HS-5 (cell line): Measurements from ENCODE around the gene SPECC1.
"Not testable (repeated sequence)": the region's sequence is repeated elsewhere in the genome, so short reads cannot be mapped to it uniquely, and the experiment has no call there.

ENCODE experiments used
- DNase-seq: peaks from one replicate; pipeline ENCODE4 v3.0.0-alpha.2; 2012; ENCODE audit warnings: low read depth

Gene SPECC1

DNA sequence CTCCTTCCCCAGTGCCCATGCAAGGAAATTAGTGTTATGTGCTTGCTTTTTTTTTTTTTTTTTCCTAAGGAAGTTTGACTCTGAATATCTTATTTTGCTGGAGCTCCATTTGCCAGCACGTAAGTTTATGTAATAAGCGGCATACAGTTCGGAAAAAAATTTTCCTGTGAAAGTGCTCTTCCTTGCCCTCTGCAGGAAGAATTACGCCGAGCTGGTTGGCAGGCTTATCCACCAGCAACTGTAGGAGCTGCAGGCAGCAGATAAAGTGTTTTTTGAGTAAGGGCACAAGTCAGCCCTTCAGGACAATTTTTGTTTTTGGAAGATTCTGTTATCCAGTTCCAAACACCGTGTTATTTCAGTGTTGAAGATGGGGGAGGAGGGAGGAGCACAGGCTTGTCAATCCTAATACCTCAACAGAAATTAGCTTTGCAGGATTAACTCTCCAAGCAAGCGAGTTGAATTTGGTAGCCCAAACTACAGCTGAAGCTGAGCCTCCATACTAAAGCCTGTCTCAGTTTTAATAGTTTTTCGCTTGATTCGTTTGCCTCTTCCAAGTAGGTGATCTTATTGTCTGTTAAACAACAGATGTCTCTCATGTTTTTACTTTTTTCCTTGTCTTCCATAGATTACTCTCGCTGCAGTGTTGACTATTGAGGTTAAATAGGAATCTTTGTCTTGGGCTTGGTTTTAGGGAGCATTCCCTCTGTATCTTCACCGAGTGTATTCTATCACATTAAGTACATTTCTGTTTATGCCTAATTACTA is 1.1 kb downstream of the SPECC1 start:
- DNase-seq = peak; percentile 23

DNA sequence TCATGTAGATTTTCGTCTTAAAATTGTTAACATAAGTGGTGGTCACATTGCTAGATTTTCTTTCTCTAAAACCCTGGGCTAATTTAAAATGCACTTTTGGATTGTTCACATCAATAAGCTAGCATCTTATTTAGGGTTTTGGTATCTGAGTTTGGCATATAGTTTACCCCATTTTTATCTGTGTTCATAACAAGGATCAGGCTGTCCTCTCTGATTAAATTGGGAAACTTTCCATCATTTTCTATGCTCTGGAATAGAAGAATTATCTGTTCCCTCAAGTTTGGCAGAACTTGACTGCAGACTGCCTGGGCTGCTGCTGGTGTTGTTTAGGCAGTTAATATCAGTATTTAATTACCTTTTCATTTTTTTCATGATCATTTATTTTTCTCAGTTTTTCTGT is 1.8 kb downstream of the SPECC1 start:
- DNase-seq = no peak

DNA sequence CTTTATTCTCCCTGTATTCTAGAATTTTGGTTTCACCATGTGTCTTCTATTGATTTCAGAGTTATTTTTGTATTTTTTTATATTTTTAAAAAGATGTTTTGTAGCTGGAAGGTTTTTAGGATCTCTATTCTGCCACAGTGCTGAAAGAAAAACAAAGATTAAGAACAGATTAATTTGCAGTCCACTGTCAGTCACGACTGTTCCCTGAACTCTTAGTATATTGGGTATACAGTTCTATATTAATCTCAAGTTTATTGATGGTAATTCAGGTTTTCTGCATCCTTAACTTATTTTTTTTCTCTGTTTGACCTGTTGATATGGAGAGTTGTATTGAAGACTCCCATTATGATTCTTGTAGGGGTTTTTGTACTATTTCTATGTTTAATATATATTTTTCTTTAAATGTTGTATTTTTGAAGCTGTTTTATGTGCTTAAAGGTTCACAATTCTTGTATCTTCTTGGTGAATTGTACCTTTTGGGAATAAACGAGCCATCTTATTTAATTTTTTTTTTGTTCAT is 2.9 kb downstream of the SPECC1 start:
- DNase-seq = no peak

DNA sequence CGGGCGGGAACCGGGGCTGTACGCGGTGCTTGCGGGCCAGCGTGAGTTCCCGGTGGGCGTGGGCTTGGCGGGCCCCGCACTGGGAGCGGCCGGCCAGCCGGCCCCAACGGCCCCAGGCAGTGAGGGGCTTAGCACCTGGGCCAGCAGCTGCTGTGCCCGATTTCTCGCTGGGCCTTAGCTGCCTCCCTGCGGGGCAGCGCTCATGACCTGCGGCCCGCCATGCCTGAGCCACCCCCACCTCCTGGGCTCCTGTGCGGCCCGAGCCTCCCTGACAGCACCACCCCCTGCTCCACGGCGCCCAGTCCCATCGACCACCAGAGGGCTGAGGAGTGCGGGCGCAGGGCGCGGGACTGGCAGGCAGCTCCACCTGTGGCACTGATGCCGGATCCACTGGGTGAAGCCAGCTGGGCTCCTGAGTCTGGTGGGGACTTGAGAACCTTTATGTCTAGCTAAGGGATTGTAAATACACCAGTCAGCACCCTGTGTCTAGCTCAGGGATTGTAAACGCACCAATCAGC is 7.4 kb downstream of the SPECC1 start:
- DNase-seq = not testable (repeated sequence)

DNA sequence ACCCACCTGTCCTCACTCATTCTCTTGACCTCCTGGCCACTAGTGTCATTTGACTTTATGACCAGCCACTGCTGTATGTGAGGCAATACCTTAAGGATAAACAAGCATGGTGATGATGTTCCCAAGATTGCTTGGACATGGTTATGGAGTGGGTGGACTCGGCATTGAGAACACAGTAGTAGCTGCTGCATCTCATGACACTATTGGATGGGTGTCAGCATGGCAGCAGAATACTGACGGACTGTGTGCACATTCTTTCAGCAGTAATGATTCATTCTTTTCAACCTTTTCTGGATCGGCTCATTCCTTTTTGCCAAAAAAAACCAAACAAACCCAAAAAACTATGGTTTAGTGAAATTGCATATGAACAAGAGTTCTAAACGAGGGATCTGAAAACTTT is 13.5 kb downstream of the SPECC1 start:
- no peak for DNase-seq

DNA sequence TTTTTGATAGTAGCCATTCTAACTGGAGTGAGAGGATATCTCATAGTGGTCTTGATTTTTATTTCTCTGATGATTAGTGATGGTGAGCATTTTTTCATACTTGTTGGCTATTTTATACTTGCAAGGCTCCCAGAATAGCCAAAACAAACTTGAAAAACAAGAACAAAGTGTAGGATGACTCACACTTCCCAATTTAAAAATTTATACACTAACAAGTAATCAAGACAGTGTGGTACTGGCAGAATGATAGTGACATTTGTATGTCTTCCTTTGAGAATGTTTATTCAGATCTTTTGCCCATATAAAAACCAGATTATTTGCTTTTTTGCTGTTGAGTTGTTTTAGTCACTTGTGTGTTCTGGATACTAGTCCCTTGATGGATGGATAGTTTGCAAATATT is 17.8 kb downstream of the SPECC1 start:
- no peak for DNase-seq

DNA sequence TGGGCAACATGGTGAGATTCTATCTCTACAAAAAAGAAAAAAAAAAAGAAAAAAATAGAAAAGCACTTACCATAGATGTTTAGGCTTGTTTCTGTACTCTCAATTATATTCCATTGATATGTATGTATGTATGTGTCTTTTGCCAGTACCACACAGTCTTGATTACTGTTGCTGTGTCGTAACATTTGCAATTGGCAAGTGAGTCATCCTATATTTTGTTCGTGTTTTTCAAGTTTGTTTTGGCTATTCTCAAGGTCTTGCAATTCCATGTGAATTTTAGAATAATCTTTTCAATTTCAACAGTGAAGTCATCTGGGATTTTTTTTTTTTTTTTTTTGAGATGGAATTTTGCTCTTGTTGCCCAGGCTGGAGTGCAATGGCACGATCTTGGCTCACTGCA is 19.3 kb downstream of the SPECC1 start:
- DNase-seq = no peak

DNA sequence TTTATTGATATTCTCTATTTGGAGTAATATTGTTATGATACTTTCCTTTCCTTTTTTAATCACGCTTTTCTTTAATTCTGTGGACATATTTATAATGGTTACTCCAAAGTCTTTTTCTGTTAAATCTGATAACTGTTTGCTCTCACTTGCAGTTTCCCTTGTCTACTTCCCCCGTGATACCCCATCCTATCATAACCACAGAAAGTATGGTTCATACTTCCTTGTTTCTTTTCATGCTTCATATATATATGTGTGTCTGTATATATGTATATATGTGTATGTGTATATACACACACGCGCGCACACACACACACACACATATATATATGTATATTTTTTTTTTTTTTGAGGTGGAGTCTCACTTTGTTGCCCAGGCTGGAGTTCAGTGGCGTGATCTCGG is 23.5 kb downstream of the SPECC1 start:
- DNase-seq = no peak

DNA sequence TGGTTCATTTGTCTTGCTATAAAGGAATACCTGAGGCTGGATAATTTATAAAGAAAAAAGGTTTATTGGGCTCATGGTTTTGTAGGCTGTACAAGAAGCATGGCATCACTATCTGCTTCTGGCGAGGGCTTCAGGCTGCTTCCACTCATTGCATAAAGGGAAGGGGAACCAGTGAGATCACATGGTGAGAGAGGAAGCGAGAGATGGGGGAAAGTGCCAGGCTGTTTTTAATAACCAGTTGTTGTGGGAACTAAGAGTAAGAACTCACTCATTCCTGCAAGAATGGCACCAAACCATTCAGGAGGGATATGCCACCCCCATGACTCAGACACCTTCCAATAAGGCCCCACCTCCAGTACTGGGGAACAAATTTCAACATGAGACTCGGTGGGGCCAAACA is 24.3 kb downstream of the SPECC1 start:
- no peak for DNase-seq

DNA sequence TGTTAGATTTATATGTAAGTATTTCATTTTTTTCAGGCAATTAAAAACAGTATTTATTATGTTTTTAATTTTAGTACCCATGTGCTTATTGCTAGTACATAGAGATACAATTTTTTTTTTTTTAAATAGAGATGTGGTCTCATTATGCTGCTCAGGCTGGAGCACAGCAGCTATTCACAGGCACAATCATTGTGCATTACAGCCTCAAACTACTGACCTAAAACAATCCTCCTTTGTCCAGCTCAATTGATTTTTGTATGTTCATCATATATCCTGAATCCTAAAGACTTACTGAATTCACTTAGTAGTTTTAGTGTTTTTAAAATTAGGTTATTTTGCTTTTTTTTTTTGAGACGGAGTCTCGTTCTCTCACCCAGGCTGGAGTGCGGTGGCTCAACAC is 26.3 kb downstream of the SPECC1 start:
- no peak for DNase-seq

DNA sequence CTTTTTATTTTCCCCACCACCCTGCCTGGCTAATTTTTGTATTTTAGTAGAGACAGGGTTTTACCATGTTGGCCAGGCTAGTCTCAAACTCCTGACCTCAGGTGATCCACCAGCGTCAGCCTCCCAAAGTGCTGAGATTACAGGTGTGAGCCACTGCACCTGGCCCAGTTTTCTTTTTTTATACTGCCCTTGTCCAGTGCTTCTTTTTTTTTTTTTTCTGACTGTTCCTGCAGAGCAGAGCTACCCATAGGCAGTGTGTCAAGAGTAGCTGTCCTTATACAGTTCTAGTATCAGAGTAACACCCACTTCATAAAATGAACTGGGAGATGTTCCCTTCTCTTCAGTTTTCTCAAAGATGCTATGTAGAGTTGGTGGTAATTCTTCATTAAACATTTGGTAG is 28.1 kb downstream of the SPECC1 start:
- not testable (repeated sequence) for DNase-seq

DNA sequence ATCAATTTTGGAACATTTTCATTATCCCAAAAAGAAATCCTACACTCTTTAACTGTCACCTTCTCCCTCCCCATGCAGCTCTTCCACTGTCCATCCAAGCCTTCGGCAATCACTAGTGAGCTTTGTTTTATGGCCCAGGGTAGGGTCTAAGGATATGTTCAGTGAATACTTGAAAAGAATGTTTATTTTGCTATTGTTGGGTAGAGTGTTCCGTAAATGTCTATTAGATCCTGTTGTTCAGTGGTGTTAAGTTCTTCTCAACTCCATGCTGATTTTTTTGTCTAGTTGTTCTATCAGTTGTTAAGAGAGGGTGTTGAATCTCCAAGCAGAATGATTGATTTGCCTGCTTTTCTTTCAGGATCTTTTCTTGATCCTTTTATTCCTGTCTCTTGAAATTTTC is 29.9 kb downstream of the SPECC1 start:
- DNase-seq = no peak

DNA sequence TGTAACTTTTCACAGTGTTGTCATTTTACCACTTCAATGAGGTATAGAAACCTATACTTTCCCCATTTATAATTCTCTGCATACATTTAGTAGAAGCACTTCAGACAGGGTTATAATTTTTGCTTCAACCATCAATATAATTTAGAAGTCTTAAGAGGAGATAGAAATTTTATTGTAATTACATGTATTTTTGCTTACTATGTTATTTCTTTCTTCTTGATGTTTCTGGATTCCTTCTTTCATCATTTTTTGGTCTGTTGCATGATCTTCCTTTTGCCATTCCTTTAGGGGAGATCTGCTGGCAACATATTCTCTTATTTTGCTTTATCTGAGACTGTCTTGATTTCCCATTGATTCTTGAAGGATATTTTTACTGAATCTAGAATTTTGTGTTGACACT is 31.1 kb downstream of the SPECC1 start:
- DNase-seq = no peak

DNA sequence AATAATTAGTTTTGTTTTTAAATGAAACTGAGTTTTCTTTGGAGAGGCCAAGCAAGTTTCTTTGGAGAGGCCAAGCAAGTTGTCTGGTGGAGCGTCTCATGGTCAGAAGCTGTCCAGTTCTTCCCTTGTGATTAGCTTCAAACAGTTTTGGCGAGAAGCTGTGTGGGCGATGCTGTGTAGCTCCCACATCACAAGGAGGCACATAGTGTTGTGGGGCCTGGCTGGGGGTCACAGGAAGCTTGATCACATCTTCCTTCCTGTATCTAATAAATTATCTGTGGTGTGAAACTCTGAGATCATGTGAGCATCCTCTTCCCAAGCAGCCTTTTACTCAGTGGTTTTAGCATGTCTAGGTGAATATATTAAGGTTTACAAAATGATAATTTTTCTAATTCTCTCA is 33.9 kb downstream of the SPECC1 start:
- no peak for DNase-seq

DNA sequence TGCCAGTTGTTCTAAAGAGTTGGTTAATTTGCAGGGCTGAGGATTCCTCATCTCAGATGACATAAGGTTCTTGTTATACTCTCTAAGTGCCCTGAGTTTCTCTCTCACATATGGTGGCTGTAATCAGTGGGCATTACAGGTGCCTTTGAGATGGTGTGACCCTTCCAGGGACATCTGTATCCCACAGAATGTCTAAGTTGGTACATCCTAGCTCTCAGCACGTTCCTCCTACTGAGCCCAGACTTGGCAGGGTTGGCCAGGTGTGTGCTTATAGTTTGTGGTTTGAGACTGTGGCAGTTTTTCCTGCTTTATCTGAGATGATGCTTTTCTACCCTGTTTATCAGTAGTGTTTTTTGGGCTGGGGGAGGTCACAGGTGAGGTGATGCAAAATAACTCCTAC is 36.3 kb downstream of the SPECC1 start:
- DNase-seq = no peak

DNA sequence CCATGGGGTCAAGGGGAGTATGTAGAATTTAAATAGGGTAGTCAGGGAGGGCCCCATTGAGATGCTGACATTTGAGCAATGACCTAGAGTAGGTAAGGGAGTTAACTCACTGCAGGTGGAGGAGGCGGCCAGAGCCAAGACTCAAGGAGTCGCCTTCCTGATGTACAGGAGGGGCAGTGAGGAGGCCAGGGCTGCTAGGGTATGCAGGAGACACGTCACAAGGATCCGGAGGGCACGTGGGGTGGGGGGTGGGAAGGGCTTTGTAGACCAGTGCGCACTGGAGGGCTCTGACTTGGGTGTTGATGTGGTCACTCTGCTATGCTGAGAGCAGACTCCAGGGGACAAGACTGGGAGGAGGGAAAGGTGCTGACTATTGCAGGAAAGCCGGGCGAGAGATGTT is 37.5 kb downstream of the SPECC1 start:
- no peak for DNase-seq

DNA sequence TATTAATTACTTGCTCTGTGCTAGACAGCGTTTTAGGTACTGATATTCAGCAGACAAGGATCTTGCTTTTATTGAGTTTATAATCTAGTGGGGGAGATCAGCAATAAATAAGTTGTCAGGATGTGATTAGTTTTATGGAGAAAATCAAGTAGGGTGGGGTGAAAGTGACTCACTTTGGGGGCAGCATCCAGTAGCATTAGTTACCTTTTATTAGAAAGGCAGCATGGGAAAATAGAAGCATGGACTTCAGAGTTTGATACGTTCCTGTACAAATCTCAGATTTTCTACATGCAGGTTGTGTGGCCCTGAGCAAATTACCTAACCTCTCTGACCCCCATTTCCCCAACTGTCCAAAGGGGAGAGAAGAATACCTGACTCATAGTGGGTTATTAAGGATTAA is 42.5 kb downstream of the SPECC1 start:
- no peak for DNase-seq

DNA sequence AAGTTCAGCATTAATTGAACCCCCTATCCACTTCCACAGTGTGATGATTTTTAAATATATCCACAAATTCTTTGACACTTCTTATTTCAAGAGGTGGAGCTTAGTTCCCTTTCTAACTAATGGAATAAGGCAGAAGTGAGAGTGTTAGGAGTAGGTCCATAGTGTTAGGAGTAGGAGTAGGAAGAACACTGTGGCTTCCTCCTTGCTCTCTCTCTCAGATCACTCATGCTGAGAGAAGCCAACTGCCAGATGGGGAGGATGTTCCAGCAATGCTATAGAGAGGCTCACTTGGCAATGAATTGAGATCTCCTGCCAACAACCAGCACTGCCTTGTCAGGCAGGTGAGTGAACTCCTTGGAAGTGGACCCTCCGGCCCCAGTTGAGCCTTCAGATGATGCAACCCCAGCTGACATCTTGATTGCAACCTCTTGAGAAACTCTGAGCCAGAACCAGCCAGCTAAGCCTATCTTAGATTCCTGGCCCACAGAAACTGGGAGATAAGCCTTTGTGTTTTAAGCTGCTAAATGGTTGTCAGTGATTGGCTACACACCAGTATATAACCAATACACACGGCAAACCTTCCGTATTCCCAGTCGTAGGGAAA is 44.3 kb downstream of the SPECC1 start:
- no peak for DNase-seq

DNA sequence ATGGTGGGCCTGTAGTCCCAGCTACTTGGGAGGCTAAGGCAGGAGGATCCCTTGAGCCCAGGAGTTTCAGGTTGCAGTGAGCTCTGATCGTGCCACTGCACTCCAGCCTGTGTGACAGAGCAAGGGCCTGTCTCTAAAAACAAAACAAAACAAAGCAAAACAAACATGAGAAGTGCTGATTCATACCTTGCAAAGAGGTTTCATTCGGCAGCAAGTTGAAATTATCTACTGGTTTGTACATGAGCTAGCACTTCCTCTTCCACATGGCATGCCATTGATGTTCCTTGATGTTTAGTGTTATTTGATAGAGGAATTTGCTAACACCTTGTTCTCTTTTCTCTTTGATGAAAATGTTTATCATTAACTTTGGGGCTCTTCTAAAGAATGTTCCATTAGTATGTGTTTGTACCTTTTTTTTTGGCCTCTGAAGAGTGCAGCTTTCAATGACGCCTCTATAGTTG is 50.6 kb downstream of the SPECC1 start:
- no peak for DNase-seq

DNA sequence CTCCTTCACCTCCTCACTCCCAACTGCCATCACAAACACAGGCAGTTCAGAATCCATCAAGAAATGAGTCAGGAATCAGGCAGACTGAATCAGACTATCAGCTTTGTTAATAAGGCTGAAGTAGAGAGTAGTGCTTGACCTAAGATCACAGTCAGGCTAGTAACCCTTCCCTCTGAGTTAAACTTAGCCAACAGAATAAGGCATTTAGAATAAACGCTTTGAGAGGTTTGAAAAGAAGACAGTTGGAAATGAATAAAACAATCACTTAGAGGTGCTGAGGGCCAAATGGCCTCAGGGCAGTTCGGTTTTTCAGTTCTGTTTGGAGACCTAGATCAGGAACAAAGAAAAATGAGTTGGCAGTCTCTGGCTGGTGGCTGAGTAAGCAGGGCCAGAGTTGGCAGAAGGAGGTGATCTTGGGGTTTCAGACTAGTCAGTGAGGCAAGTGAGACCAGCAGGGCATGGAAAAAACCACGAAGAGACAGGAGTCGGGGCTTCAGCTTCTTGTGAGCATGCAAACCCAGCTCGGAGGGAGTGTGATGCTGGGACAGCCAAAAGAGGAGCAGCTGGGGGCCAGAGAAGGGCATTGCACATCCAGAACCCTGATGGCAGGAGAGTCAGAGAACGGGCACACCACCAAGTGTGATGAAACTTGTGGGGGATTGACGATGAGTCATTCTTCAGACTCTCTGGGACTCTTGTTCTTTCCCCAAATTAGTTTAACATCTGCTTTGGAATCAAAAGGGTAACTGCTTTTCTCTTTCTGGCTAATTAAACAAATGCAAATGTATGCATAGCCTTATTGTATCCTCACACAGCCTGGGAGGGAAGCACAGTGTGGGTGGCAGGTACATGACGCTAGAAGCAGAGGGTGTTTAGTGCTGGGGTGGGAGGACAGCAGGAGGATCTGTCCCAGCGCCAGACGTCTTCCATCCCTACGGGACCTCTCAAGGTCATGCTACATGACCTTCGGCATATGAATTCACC is 54.8 kb downstream of the SPECC1 start:
- peak; percentile 68 for DNase-seq

DNA sequence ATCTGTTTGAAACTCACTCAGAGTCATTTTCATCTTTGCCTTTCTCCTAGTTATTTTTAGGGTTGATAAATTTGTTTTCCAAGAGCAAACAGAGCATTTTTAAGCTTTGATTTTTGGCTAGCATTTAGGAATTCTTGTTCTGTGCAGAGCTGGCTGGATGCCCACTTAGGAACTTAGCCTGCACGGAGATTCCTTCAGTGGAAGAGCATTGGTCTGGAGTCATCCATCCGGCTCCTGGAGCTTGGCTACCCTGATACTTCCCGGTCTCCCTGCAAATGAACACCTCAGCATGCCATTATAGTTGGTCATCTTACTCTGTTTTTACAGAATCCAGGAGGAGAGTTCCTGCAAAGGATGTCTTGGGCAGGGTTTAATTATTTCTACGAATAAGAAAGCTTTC is 57.1 kb downstream of the SPECC1 start:
- peak; percentile 19 for DNase-seq

DNA sequence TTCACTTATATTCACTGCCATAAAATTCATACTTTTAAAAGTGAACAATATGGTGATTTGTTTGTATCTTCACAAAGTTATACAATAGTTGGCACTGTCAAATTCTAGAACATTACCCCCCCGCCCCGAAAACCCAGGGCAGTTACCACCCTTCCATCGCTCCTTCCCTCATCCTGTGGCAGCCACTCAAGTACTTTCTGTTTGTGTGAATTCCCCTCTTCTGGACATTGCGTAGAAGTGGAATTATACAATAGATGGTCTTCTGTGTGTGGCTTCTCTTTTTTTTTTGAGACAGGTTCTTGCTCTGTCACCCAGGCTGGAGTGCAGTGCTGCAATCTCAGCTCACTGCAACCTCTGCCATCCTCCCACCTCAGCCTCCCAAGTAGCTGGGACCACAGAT is 58.6 kb downstream of the SPECC1 start:
- DNase-seq = no peak
